GM23248 (cell line): ENCODE measurements around the gene NR5A2. TPM values are rescaled to one million over a fixed set of nuclear protein-coding genes. Genes with fewer than 3 reads are reported as not detected.

Experiments
- DNase-seq: peaks from one replicate; pipeline ENCODE4 v3.0.0-alpha.2; 2015
- H2AFZ ChIP-seq: fragments of 200-600 bp; sonication (generic); 2 replicates; pipeline ENCODE4 v1.6.1; 2016; ENCODE audit warnings: antibody characterized with exemption
- H3F3A ChIP-seq: fragments of 200-600 bp; sonication (generic); 2 replicates; pipeline ENCODE4 v1.6.1; 2016; ENCODE audit warnings: mild to moderate bottlenecking, antibody characterized with exemption, mixed run types; ENCODE audit not compliant: insufficient read depth
- H3K27ac ChIP-seq: fragments of 200-600 bp; sonication (generic); 2 replicates; pipeline ENCODE4 v1.5.1; 2016; ENCODE audit warnings: mild to moderate bottlenecking
- H3K27me3 ChIP-seq: fragments of 200-600 bp; sonication (generic); replicated peaks from 2 replicates; pipeline ENCODE4 v1.6.1; 2016; ENCODE audit warnings: mild to moderate bottlenecking; ENCODE audit not compliant: insufficient read depth
- H3K36me3 ChIP-seq: fragments of 200-600 bp; sonication (generic); 2 replicates; pipeline ENCODE4 v1.6.1; 2016; ENCODE audit warnings: low read depth, mild to moderate bottlenecking
- H3K4me1 ChIP-seq: fragments of 200-600 bp; sonication (generic); 2 replicates; pipeline ENCODE4 v1.6.1; 2016; ENCODE audit warnings: mild to moderate bottlenecking; ENCODE audit not compliant: insufficient read depth
- H3K4me2 ChIP-seq: fragments of 200-600 bp; sonication (generic); one replicate; pipeline ENCODE4 v1.6.1; 2016; ENCODE audit warnings: mild to moderate bottlenecking; ENCODE audit not compliant: unreplicated experiment
- H3K4me3 ChIP-seq: fragments of 200-600 bp; sonication (generic); 2 replicates; pipeline ENCODE4 v1.5.1; 2016; ENCODE audit warnings: mild to moderate bottlenecking
- H3K79me2 ChIP-seq: fragments of 200-600 bp; sonication (generic); 2 replicates; pipeline ENCODE4 v1.6.1; 2016; ENCODE audit warnings: mild to moderate bottlenecking; ENCODE audit not compliant: insufficient read depth
- H3K9ac ChIP-seq: fragments of 200-600 bp; sonication (generic); 2 replicates; pipeline ENCODE4 v1.6.1; 2016; ENCODE audit warnings: mild to moderate bottlenecking
- H3K9me2 ChIP-seq: fragments of 200-600 bp; sonication (generic); 2 replicates; pipeline ENCODE4 v1.6.1; 2016; ENCODE audit warnings: mixed run types, mild to moderate bottlenecking, moderate library complexity; ENCODE audit not compliant: insufficient read depth
- H3K9me3 ChIP-seq: fragments of 200-600 bp; sonication (generic); one replicate; pipeline ENCODE4 v1.6.1; 2017; ENCODE audit warnings: low read depth
- H4K20me1 ChIP-seq: fragments of 200-600 bp; sonication (generic); 2 replicates; pipeline ENCODE4 v1.6.0; 2016; ENCODE audit not compliant: insufficient read depth
- EZH2 ChIP-seq: fragments of 200-600 bp; sonication (generic); IDR thresholded peaks from 2 replicates; pipeline ENCODE4 v1.6.1; 2018; ENCODE audit warnings: antibody characterized with exemption, mild to moderate bottlenecking; ENCODE audit not compliant: insufficient read depth, poor library complexity, severe bottlenecking
- EZH2phosphoT487 ChIP-seq: fragments of 200-600 bp; sonication (generic); IDR thresholded peaks from 2 replicates; pipeline ENCODE4 v1.6.1; 2018; ENCODE audit warnings: antibody characterized with exemption, moderate library complexity, mild to moderate bottlenecking, low read depth; ENCODE audit not compliant: insufficient read depth
- WGBS, 2 experiments: methylation state at CpG; one replicate each; pipeline ENCODE4 v1.1.6; 2015 to 2017; ENCODE audit warnings: low lambda C conversion rate in 2 of 2, low coverage in 1 of 2; ENCODE audit errors: missing lambda C conversion rate in 2 of 2; 5-methylcytosine and 5-hydroxymethylcytosine counted together
- in situ Hi-C: fragments of 300-500 bp; cut with MboI; formaldehyde crosslinking; loops from 2 replicates; pipeline ENCODE4 v1.15.0; 2020
- polyA plus RNA-seq: library from polyadenylated mRNA; unstranded; fragments of >200 nt; fragmentation: Nextera tagmentation; extraction: Ambion mirVana; gene quantifications from 2 replicates; pipeline ENCODE4 v1.2.1, GENCODE V29; 2016
- total RNA-seq: library from RNA; depleted of rRNA; stranded (reverse); fragments of >200 nt; shearing (Covaris generic); gene quantifications from 2 replicates; pipeline ENCODE4 v1.2.3, GENCODE V29; 2014

NR5A2 gene
- total and polyA plus RNA-seq, 2 experiments from 2014 or later = 0.06 to 0.65 TPM

- whole genome bisulfite sequencing, 2 experiments = 28% methylated on average over 3 of the region's 3 CpGs
- no peaks in the 10 kb centered on the region for H3F3A ChIP-seq
- in situ Hi-C loops = no loop called here
- no peak for DNase-seq
- H3K4me3 ChIP-seq = no peak overlapping the region
- H3K4me1 ChIP-seq = peaks cover 6% of the 10 kb centered on the region; the same call in 1 of the 2 replicates
- no peak overlapping the region for H3K4me2 ChIP-seq
- TF ChIP-seq EZH2 (no peak), EZH2phosphoT487 (no peak)
- no peak overlapping the region for H2AFZ ChIP-seq
- H3K36me3 ChIP-seq = no peaks in the 10 kb centered on the region
- no peak overlapping the region for H3K9ac ChIP-seq
- no peaks in the 10 kb centered on the region for H3K27me3 ChIP-seq
- H3K27ac ChIP-seq = no peak overlapping the region
- no peaks in the 10 kb centered on the region for H3K9me2 ChIP-seq
- no peaks in the 10 kb centered on the region for H3K79me2 ChIP-seq
- H4K20me1 ChIP-seq = no peaks in the 10 kb centered on the region
- no peaks in the 10 kb centered on the region for H3K9me3 ChIP-seq
These were observed 54.4 kb downstream of the NR5A2 start for GRCh38 chr1:200081969-200082245.

DNA sequence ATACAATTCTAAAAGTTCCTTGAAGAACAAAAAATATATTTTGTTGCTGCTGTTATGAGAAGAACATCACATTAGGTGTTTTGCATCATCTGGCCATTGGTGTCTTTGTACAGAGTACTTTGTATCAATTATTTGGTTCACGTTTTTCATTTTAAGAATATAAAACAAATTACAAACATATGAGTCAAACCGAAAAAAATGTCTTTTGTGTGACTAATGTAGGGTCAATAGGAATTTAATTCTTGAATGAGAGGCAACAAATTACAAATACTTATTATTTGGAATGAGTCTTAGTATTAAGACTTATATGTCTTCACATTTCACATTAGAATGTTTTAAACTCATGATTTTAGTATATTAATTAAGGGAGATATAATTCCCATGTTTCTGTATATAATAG is 54.8 kb downstream of the NR5A2 start:
- Histone ChIP-seq H4K20me1 (no peaks in the 10 kb centered on the region), H2AFZ (no peak overlapping the region), H3F3A (no peaks in the 10 kb centered on the region), H3K36me3 (no peaks in the 10 kb centered on the region), H3K79me2 (no peaks in the 10 kb centered on the region), H3K27me3 (no peaks in the 10 kb centered on the region), H3K27ac (no peak overlapping the region), H3K4me3 (no peak overlapping the region), H3K9ac (no peak overlapping the region), H3K9me2 (no peaks in the 10 kb centered on the region), H3K4me1 (peaks cover 6% of the 10 kb centered on the region; the same call in 1 of the 2 replicates), H3K4me2 (no peak overlapping the region), H3K9me3 (no peaks in the 10 kb centered on the region)
- peak; percentile 32 for DNase-seq
- TF ChIP-seq EZH2 (no peak), EZH2phosphoT487 (no peak)
- 14 to 16% methylated on average over 2 of the region's 2 CpGs for WGBS, 2 experiments
- in situ Hi-C loops = no loop called here

DNA sequence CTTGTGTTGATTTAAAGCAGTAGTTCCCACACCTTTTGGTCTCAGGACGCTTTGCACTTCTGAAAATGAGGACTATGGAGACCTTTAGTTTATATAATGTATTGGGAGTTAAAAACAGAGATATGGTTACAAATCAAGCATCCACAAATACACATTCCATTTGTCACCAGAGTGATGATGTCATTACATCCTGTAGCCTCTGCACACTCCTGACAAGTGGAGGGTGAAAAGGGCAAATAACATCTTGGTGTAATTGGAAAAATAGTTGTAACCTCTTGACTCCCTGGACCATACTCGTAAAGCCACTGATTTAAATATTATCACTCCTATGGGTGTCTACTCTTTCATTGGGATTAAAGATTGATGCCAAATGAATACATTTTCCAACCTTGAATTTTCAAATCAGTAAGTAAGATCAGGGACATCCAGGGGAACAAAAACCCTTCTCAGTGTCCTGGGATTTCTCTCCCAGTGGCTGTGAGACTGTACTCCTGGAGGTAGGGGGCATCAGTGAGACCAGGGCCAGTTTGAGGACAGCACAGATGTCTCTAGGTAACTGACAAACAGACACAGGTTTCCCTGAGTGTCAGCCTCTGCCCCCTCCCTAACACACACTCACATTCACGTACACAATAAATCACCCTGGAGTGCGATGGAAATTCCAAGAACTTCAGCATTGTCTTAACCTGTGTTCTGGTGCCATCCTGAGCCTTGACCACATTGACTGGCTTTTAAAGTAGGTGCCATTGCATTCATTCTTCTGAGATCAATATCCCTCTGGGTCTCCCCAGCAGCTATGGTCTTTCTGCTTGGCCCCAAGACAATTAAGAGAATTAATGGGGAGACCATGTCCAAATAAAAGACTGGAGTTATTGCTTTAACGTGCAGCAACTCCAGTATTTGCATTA is 63.0 kb downstream of the NR5A2 start:
- Histone ChIP-seq H3F3A (no peaks in the 10 kb centered on the region), H3K36me3 (no peaks in the 10 kb centered on the region), H3K9me2 (no peaks in the 10 kb centered on the region), H3K27me3 (0 out of 2 replicates have a peak, but pooled peaks cover 3% of the 10 kb centered on the region), H3K9me3 (no peaks in the 10 kb centered on the region), H4K20me1 (no peaks in the 10 kb centered on the region), H3K4me1 (no peaks in the 10 kb centered on the region), H3K27ac (no peak overlapping the region), H2AFZ (no peak overlapping the region), H3K4me2 (no peak overlapping the region), H3K79me2 (no peaks in the 10 kb centered on the region), H3K4me3 (no peak overlapping the region), H3K9ac (no peak overlapping the region)
- 46 to 47% methylated on average over 5 of the region's 5 CpGs for WGBS, 2 experiments
- TF ChIP-seq EZH2phosphoT487 = no peak
- no peak for TF ChIP-seq EZH2
- peak; percentile 18 for DNase-seq
- in situ Hi-C loops = no loop called here

- Histone ChIP-seq H3K4me1 (peaks cover 8% of the 10 kb centered on the region), H3K9ac (no peak overlapping the region), H3K79me2 (no peaks in the 10 kb centered on the region), H3K36me3 (no peaks in the 10 kb centered on the region), H2AFZ (no peak overlapping the region), H3K9me3 (no peaks in the 10 kb centered on the region), H3K4me2 (no peak overlapping the region), H3K4me3 (no peak overlapping the region), H3K27ac (no peak overlapping the region), H3K27me3 (0 out of 2 replicates have a peak, but pooled peaks cover 3% of the 10 kb centered on the region), H3F3A (no peaks in the 10 kb centered on the region), H4K20me1 (no peaks in the 10 kb centered on the region), H3K9me2 (no peaks in the 10 kb centered on the region)
- DNase-seq = no peak
- WGBS, 2 experiments = 68 to 73% methylated on average over 2 of the region's 2 CpGs
- TF ChIP-seq EZH2 (no peak), EZH2phosphoT487 (no peak)
- in situ Hi-C loops = no loop called here
These were observed 67.6 kb downstream of the NR5A2 start for GRCh38 chr1:200095057-200095577.
